Measurements from ENCODE around the gene LOXL1.

The LOXL1 gene

GRCh38 chr15:73990250-73991005 is 64.2 kb downstream of the LOXL1 start (continued):
- no peak for TF ChIP-seq CSRNP3 (CRISPR knock-in tag; IDR thresholded peaks at IDR 0.05)
- TF ChIP-seq GLIS3 (CRISPR knock-in tag; IDR thresholded peaks at IDR 0.05): no peak
- no peak for TF ChIP-seq PPARA (CRISPR knock-in tag; IDR thresholded peaks at IDR 0.05; ENCODE audit: borderline replicate concordance)

GRCh38 chr15:73991260-73991659 is 65.0 kb downstream of the LOXL1 start:
- TF ChIP-seq TOX (CRISPR knock-in tag; IDR thresholded peaks at IDR 0.05; ENCODE audit: borderline replicate concordance) (no peak), OSR1 (CRISPR knock-in tag; IDR thresholded peaks at IDR 0.05) (no peak), ZNF8 (CRISPR knock-in tag; IDR thresholded peaks at IDR 0.05) (no peak), ZFP3 (CRISPR knock-in tag; IDR thresholded peaks at IDR 0.05) (no peak), CSDC2 (CRISPR knock-in tag; IDR thresholded peaks at IDR 0.05) (no peak), GLIS3 (CRISPR knock-in tag; IDR thresholded peaks at IDR 0.05) (no peak)
- ATAC-seq: no peak; the same call in none of the 3 replicates

GRCh38 chr15:73991726-73992593 is 65.7 kb downstream of the LOXL1 start, which contains the start of gene STOML1:
TSS of gene STOML1 (minus strand) at chr15:73992295. CDS start at chr15:73992223, 72 bp downstream.
- ATAC-seq: peak; percentile 81
- no peak for TF ChIP-seq BACH2 (CRISPR knock-in tag; IDR thresholded peaks at IDR 0.05; ENCODE audit: borderline replicate concordance)
- no peak for TF ChIP-seq ZNF8 (CRISPR knock-in tag; IDR thresholded peaks at IDR 0.05)
- TF ChIP-seq ZFP3 (CRISPR knock-in tag; IDR thresholded peaks at IDR 0.05): no peak
- no peak for TF ChIP-seq TOX (CRISPR knock-in tag; IDR thresholded peaks at IDR 0.05; ENCODE audit: borderline replicate concordance)
- TF ChIP-seq ZNF70 (CRISPR knock-in tag; IDR thresholded peaks at IDR 0.05): no peak
- TF ChIP-seq RARB (CRISPR knock-in tag; IDR thresholded peaks at IDR 0.05): no peak
- no peak for TF ChIP-seq ZFP30 (CRISPR knock-in tag; IDR thresholded peaks at IDR 0.05)
- TF ChIP-seq ZNF565 (CRISPR knock-in tag; conservative IDR thresholded peaks at IDR 0.05; ENCODE audit: low read depth): no peak
- no peak for TF ChIP-seq POU6F1 (CRISPR knock-in tag; IDR thresholded peaks at IDR 0.05; ENCODE audit: borderline replicate concordance, low read depth)
- TF ChIP-seq SNAI2 (CRISPR knock-in tag; IDR thresholded peaks at IDR 0.05): no peak
- no peak for TF ChIP-seq CSDC2 (CRISPR knock-in tag; IDR thresholded peaks at IDR 0.05)
- no peak for TF ChIP-seq ESRRG (CRISPR knock-in tag; IDR thresholded peaks at IDR 0.05)

GRCh38 chr15:73992594-73992898 is 66.3 kb downstream of the LOXL1 start:
- no peak for TF ChIP-seq ZNF8 (CRISPR knock-in tag; IDR thresholded peaks at IDR 0.05)
- TF ChIP-seq PATZ1 (CRISPR knock-in tag; IDR thresholded peaks at IDR 0.05; ENCODE audit: borderline replicate concordance): no peak
- TF ChIP-seq BACH2 (CRISPR knock-in tag; IDR thresholded peaks at IDR 0.05; ENCODE audit: borderline replicate concordance): no peak
- TF ChIP-seq CSDC2 (CRISPR knock-in tag; IDR thresholded peaks at IDR 0.05): no peak
- TF ChIP-seq ZC3H10 (CRISPR knock-in tag; IDR thresholded peaks at IDR 0.05): no peak
- no peak for TF ChIP-seq ZNF565 (CRISPR knock-in tag; conservative IDR thresholded peaks at IDR 0.05; ENCODE audit: low read depth)
- no peak for TF ChIP-seq SNAI2 (CRISPR knock-in tag; IDR thresholded peaks at IDR 0.05)
- no peak for TF ChIP-seq CSRNP3 (CRISPR knock-in tag; IDR thresholded peaks at IDR 0.05)
- no peak for TF ChIP-seq TCF4 (CRISPR knock-in tag; IDR thresholded peaks at IDR 0.05; ENCODE audit: borderline replicate concordance)
- ATAC-seq: no peak
